GM18870 (cell line): ENCODE data around the gene INAVA.

Experiments used
- ATAC-seq: cut with Tn5 transposase; IDR thresholded peaks from one replicate; pipeline ENCODE4 v1.9.1; 2021; ENCODE audit warnings: moderate library complexity; ENCODE audit not compliant: unreplicated experiment

INAVA gene, protein sequence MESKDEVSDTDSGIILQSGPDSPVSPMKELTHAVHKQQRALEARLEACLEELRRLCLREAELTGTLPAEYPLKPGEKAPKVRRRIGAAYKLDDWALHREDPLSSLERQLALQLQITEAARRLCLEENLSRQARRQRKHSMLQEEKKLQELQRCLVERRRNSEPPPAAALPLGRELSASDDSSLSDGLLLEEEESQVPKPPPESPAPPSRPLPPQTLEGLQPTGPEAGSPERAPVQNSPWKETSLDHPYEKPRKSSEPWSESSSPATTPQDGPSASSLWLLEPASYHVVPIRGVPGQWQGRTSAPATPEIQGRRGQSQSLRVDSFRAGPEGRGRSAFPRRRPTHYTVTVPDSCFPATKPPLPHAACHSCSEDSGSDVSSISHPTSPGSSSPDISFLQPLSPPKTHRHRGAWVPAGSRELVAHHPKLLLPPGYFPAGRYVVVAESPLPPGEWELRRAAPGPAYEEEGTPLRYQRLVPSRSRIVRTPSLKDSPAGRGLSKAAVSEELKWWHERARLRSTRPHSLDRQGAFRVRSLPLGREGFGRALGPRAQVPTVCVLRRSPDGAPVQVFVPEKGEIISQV

DNA sequence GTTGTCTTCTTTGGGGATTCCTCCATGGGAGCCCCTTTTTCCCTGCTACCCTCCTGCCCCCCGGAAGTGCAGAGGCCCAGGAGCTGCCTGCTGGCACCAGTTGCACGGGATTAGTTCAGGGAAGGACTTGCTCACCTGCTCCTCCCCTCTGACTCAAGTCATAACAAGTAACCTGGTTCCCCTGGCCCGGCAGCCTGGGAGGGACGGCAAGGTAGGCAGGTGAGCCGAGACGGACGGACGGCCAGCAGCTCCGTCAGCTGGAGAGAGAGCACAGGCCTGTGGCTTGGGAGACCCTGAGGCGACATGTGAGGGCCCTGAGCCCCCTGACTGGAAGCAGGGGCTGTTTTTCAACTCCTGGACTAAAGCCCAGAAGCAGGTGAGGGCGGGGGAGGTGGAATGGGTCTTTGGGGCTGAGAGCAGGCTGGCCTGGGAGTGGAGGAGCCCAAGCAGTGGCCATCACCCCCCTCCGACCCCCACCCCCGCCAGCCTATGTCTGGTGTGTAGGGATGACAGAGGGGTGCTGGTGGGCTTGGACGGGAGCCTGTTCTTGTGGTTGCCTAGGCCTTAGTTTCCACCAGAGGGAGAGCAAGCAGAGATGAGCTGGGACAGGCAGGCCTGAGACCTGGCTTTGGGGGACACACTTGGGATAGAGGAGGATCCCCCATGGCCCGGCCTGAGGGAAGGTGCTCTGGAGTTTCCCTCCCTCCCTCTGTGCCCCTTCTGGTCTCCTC lies at the start of gene INAVA:
Gene INAVA (plus strand): TSS at position 189 of the 731 bp plus-strand sequence. CDS start 3,501 bp downstream, outside the sequence.
- ATAC-seq, result no peak

DNA sequence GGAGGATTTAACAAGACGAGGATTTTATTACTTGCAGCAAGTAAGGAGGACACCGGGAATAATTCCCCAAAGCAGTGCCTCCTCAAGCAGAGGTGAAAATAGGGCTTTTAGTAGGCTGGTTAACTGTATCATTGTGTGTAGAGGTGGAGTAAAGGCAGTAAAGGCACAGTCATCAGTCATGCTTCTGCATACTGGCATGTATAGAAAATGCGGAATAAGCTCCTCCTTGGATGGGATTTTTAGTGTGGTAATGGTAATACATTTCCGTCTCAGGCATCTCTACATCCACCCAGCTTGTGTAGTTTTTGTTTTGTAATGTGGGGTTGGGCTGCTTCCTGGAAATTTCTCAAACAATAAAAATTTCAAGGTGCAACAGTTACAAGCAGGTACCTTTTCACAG lies 49.3 kb upstream of the INAVA start:
- no peak for ATAC-seq

GRCh38 chr1:200846398-200846797 lies 48.3 kb upstream of the INAVA start:
- ATAC-seq, result no peak

DNA sequence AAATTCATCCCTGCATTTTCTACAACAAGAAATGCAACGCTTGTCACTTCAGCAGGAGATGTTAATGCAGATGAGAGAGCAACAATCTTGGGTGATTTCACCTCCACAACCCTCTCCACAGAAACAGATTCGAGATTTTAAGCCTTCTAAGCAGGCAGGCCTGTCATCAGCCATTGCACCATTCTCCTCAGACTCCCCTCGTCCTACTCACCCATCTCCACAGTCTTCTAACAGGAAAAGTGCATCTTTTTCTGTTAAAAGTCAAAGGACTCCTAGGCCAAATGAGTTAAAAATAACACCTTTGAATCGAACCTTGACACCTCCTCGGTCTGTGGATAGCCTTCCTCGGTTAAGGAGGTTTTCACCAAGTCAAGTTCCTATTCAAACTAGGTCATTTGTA lies 45.3 kb upstream of the INAVA start:
- ATAC-seq, result no peak

GRCh38 chr1:200850554-200850953 lies 44.1 kb upstream of the INAVA start:
- no peak for ATAC-seq

- ATAC-seq, result no peak
Observed at GRCh38 chr1:200856716-200857357, 37.9 kb upstream of the INAVA start.

GRCh38 chr1:200857804-200858203 lies 36.9 kb upstream of the INAVA start:
- no peak for ATAC-seq

GRCh38 chr1:200861937-200862647 lies 32.6 kb upstream of the INAVA start:
- no peak for ATAC-seq

- ATAC-seq, result no peak
Observed at GRCh38 chr1:200862713-200863415, 31.8 kb upstream of the INAVA start.

- ATAC-seq, result no peak
Observed at GRCh38 chr1:200866116-200866515, 28.6 kb upstream of the INAVA start.

GRCh38 chr1:200866521-200866920 lies 28.2 kb upstream of the INAVA start:
- ATAC-seq, result peak; percentile 71

DNA sequence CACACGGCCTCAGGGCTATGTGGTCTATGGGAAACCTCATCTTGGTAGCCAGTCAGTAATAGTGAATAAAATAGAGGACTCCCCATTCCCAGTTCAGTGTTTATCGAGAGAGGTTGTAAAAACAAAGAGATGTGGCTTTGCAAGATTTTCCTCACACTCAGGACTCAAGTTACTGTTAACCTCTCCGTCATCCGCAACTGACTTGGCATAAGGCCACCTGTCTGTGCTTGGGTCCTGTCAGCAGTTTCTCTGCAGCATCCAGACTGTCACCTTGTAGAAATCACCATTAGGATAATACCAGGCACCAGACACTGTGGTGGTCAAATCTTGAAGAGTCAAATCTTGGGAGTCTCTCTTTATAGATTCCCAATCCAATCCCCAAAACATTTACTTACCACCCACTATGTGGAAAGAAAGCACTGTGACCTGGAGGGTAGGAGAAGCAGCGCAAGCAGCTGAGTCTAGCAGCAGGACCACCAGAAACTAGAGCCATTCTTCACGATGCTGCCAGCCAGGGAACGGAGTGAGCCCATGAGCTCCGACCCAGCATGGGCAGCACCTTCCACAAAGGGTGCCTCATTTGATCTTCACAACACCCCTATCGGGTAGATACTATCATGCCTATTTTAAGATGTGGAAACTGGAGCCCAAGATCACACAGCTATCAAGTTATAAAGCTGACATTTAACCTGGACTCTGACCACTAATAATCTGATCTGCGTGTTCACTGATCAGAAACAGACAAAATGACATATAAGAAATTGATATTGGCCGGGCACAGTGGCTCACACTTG lies 27.5 kb upstream of the INAVA start:
- ATAC-seq, result peak; percentile 13

DNA sequence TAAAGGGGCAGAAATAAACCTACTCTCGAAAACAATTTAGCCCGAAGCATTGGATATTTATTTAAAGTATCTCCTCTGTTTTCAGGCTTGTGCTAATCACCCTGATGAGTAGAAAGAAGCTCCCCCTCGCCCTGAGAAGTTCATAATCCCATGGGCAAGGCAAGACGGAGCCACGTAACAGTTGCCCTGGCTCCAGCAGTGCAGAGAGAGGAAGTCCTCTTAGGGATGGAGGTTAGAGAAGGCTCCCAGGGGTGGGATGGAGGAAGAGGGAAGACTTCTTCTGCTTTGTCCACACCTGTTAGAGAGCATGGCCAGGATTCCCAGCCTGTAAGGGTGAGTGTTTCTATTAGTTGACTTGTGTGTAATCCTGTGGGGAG lies 25.3 kb upstream of the INAVA start:
- peak; percentile 5 for ATAC-seq

GRCh38 chr1:200869753-200870391 lies 24.8 kb upstream of the INAVA start:
- ATAC-seq, result peak; percentile 56

DNA sequence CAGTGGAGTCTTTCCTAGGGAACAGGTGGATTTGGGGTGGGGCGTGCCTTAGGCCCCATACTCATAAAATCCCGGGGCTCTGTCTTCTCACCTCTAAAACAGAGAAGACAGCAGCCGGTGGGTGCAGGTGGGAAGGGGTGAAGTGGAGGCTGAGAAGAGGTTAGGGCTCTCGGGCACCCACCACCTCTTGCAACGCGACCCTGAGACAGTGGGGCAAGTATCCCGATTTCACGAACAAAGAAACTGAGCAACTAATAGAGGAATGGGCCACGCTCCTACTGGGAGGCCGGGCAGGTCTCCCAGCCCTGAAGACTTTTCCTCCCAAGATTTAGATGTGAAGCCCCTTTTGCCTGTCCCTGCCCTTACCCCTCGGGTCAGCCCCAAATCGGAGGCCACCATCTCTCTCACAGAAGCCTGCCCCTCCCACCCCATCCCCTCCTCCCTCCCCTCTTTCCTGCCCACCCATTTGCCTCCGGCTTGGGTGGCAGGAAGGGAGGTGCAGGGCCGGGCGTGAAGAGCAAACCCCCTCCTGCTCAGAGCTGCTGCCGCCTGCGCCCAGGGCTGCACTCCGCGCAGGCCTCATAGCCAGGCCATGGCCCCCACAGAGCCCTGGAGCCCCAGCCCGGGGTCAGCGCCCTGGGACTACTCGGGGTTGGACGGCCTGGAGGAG lies 22.1 kb upstream of the INAVA start, which contains the start of gene GPR25:
Gene GPR25 (plus strand): TSS at position 536 of the 670 bp plus-strand sequence. CDS start 57 bp downstream, at position 593.
- no peak for ATAC-seq

DNA sequence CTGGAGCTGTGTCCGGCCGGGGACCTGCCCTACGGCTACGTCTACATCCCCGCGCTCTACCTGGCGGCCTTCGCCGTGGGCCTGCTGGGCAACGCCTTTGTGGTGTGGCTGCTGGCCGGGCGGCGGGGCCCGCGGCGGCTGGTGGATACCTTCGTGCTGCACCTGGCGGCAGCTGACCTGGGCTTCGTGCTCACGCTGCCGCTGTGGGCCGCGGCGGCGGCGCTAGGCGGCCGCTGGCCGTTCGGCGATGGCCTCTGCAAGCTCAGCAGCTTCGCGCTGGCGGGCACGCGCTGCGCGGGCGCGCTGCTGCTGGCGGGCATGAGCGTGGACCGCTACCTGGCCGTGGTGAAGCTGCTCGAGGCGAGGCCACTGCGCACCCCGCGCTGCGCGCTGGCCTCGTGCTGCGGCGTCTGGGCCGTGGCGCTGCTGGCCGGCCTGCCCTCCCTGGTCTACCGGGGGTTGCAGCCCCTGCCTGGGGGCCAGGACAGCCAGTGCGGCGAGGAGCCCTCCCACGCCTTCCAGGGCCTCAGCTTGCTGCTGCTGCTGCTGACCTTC lies 21.5 kb upstream of the INAVA start:
- ATAC-seq, result no peak

DNA sequence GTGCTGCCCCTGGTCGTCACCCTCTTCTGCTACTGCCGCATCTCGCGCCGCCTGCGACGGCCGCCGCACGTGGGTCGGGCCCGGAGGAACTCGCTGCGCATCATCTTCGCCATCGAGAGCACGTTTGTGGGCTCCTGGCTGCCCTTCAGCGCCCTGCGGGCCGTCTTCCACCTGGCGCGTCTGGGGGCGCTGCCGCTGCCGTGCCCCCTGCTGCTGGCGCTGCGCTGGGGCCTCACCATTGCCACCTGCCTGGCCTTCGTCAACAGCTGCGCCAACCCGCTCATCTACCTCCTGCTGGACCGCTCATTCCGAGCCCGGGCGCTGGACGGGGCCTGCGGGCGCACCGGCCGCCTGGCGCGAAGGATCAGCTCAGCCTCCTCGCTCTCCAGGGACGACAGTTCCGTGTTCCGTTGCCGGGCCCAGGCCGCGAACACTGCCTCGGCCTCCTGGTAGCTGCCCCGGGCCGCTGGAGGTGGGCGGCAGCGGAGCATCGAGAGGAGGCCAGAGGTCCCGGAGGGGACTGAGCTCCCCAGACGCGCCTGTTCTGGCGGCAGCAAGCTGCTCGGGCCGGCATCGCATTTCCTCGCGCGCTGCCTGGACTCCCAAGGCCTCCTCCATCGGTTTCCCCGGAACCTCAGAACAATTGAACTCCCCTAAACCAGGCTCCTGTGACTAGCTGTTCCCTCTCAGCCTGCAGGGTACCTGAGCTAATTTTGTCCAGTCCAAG lies 20.9 kb upstream of the INAVA start:
- ATAC-seq, result no peak
